ENCODE measurements around the gene SLC4A1AP. TPM values are rescaled to one million over a fixed set of nuclear protein-coding genes. Genes with fewer than 3 reads are reported as not detected.

SLC4A1AP gene
- total and polyA plus RNA-seq, 2 of the 13 experiments (the other 11 are each of a cell fraction or from before 2014, with no cell fraction given) = 15.3 to 44.6 TPM

- TF ChIP-seq RXRA (CRISPR knock-in tag; IDR thresholded peaks at IDR 0.05) (peak; percentile 19; the same call in 1 of the 2 replicates), ATF3 (CRISPR knock-in tag; IDR thresholded peaks at IDR 0.05) (peak; percentile 70), ZBTB7A (CRISPR knock-in tag; IDR thresholded peaks at IDR 0.05) (peak; percentile 84), HDAC1 (CRISPR knock-in tag; IDR thresholded peaks at IDR 0.05) (peak; percentile 99), FOXO4 (CRISPR knock-in tag; conservative IDR thresholded peaks at IDR 0.05) (no peak), ZNF564 (CRISPR knock-in tag; IDR thresholded peaks at IDR 0.05) (peak; percentile 88), ZNF180 (CRISPR knock-in tag; IDR thresholded peaks at IDR 0.05; ENCODE audit: borderline replicate concordance, low read depth) (no peak), SRF (IDR thresholded peaks at IDR 0.05; ENCODE audit: low read depth, low read length) (no peak), ZNF7 (CRISPR knock-in tag; IDR thresholded peaks at IDR 0.05) (no peak), HOXA7 (CRISPR knock-in tag; IDR thresholded peaks at IDR 0.05) (no peak), HMG20B (CRISPR knock-in tag; conservative IDR thresholded peaks at IDR 0.05) (peak; percentile 49; the same call in 1 of the 2 replicates), HNRNPL (IDR thresholded peaks at IDR 0.05; ENCODE audit: low read depth, low read length) (peak; percentile 84), MXD1 (CRISPR knock-in tag; IDR thresholded peaks at IDR 0.05) (0 out of 2 replicates have a peak, but pooled peaks have one; percentile 66), ZHX2 (IDR thresholded peaks at IDR 0.05; ENCODE audit: low read depth) (peak; percentile 72), ZHX2 (CRISPR knock-in tag; IDR thresholded peaks at IDR 0.05; ENCODE audit: borderline replicate concordance) (no peak), TOE1 (CRISPR knock-in tag; IDR thresholded peaks at IDR 0.05) (no peak)
Measured at GRCh38 chr2:27628767-27629709, 34.7 kb upstream of the SLC4A1AP start, which contains the start of the genes CCDC121 and GPN1 (continued).

Measured in HepG2 (cell line).